HG03175 (cell line): Measurements from ENCODE around the gene DOCK3.
"Not testable (repeated sequence)": the region's sequence is repeated elsewhere in the genome, so short reads cannot be mapped to it uniquely, and the experiment has no call there.

ENCODE experiments used
- ATAC-seq: cut with Tn5 transposase; IDR thresholded peaks from one replicate; pipeline ENCODE4 v1.9.1; 2021; ENCODE audit warnings: mild to moderate bottlenecking, moderate library complexity; ENCODE audit not compliant: unreplicated experiment

DOCK3 gene

GRCh38 chr3:50876947-50877346 lies 202.2 kb downstream of the DOCK3 start:
- no peak for ATAC-seq

GRCh38 chr3:50882733-50883132 lies 208.0 kb downstream of the DOCK3 start:
- not testable (repeated sequence) for ATAC-seq

GRCh38 chr3:50883755-50884154 lies 209.0 kb downstream of the DOCK3 start:
- ATAC-seq, result no peak

DNA sequence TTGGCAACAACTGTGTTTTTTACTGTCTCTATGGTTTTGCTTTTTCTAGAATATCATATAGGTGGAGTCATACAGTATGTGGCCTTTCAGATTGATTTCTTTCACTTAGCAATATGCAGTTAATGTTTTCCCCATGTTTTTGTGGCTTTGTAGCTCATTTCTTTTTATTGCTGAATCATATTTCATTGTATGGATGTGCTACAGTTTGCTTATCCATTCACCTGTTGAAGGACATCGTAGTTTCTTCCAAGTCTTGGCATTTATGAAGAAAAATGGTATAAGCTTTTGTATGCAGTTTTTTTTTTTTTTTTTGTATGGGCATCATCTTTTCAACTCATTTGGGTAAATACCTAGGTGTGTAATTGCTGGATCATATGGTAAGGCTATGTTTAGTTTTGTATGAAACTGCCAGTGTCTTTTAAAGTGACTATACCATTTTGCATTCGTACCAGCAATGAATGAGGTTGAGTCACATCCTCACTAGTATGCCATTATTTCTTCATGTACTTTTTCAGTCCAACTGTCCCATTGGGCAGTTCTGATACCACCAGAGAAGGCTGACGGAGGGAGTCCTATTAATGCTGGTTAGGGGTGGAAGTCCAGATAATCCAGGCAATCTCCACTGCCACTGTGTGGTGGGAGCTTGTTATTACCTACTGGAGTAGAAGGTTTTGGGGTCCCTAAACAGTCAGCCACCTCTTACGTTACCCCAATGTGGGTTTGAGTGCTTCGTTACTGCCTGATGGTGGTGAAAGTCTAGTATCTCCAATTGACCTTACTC lies 210.5 kb downstream of the DOCK3 start:
- no peak for ATAC-seq

- ATAC-seq, result no peak
These were observed 216.1 kb downstream of the DOCK3 start for GRCh38 chr3:50890688-50891344.

GRCh38 chr3:50901097-50901496 lies 226.4 kb downstream of the DOCK3 start:
- ATAC-seq, result not testable (repeated sequence)

- ATAC-seq, result no peak
These were observed 238.0 kb downstream of the DOCK3 start for GRCh38 chr3:50912746-50913145.

- ATAC-seq, result no peak
These were observed 238.5 kb downstream of the DOCK3 start for GRCh38 chr3:50913260-50913659.

DNA sequence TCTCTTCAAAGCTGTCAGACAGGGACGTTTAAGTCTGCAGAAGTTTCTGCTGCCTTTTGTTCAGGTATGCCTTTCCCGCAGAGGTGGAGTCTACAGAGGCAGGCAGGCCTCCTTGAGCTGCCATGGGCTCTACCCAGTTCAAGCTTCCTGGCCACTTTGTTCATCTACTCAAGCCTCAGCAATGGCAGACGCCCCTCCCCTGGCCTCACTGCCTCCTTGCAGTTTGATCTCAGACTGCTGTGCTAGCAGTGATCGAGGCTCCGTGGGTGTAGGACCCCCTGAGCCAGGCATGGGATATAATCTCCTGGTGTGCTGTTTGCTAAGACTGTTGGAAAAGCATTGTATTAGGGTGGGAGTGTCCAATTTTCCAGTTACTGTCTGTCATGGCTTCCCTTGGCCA lies 247.3 kb downstream of the DOCK3 start:
- not testable (repeated sequence) for ATAC-seq

DNA sequence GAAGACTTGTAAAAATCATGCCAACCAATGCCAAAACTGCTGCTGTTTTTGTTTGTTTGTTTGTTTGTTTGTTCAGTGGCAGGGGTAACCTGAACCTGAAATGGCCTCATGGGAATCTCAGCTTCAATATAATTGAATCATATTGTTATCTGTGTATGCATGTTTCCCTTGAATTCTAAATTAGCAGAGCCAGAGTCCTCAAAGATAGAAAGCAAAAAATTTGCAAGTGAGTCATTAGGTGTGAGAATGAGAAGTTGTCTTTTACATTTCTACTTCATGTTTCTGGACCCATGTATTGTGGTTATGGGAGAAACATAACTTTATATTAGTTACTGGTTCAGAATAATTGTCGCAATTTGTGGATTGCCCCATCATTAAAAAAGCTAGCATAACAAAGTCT lies 249.2 kb downstream of the DOCK3 start:
- ATAC-seq, result no peak

- no peak for ATAC-seq
These were observed 249.9 kb downstream of the DOCK3 start for GRCh38 chr3:50924638-50925037.

DNA sequence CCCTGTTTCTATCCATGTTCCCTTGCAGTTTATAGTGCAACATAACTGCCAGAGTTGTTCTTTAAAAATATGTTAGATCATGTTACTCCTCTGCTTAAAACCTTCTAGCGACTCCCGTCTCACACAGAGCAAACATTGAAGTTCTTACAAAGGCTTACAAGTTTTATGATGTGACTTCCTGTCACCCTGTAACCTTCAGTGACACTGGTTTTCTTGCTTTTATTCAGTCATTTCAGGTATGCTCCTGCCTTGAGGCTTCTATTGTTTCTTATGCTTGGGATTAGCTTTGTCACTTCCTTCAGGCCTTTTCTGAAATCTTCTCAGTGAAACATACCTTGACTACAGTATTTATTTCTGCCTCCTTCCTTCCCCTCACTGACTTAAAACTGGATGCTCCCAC lies 252.1 kb downstream of the DOCK3 start:
- ATAC-seq, result no peak

DNA sequence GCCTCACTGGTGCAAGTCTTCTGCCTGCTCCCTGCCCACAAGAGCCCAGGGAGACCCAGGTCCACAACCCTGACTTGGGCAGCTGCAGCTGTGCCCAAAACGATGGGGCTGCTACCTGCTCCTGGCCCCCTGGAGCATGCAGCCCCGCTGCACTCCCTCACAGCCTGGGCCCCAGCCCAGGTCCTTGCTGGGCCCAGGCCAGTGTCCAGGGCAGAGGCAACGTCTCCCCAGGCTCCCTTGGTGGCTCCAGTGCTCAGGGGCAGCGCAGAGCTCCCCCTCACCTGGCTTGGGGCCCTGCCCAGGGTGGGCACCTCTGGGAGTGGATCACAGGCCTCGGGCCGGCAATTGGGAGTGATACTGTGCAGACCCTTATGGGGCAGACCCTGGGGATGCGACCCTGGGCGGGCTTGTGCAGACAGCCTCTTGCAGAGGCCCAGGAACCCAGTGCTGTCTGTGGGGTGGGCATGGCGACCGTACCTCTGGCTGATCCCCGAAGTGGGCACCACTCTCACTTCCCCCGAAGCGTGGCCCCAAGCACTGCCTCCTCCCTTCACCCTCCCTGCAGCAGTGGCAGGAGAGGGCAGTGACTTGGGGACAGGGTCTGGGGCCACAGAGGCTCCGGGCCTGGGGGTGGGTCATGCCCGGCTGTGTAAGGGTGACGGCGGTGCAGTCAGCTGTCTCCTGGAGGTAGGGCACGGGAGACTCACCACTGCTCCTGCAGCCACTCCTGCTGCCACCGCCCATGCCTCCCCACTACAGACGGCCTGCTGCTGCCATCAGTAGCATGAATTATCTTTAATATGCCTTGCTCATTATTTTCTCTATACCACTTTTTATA lies 255.9 kb downstream of the DOCK3 start:
- ATAC-seq, result no peak

GRCh38 chr3:50932918-50933317 lies 258.2 kb downstream of the DOCK3 start:
- not testable (repeated sequence) for ATAC-seq

- no peak for ATAC-seq
These were observed 261.7 kb downstream of the DOCK3 start for GRCh38 chr3:50936389-50936788.

GRCh38 chr3:50947419-50947818 lies 272.7 kb downstream of the DOCK3 start:
- ATAC-seq, result no peak

DNA sequence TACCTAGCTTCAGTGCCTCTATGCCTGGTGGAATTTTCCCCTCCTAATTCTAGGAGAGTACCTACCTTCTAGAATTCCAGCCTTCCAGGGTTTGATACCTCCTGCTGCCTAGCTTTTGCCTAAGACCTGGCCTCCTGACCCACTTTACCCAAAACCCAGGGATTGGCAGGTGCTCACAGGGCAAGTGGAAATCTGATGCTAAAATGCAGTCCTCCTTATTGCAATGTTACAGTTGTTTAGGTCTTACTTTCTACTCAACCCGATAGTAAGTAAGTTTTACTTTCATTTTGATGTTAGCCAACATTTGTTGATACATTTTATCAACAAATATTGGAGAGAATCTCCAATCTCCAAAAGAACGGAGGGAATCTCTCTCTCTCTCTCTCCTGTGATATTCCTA lies 275.9 kb downstream of the DOCK3 start:
- ATAC-seq, result no peak

- no peak for ATAC-seq
These were observed 279.2 kb downstream of the DOCK3 start for GRCh38 chr3:50953825-50954414.

DNA sequence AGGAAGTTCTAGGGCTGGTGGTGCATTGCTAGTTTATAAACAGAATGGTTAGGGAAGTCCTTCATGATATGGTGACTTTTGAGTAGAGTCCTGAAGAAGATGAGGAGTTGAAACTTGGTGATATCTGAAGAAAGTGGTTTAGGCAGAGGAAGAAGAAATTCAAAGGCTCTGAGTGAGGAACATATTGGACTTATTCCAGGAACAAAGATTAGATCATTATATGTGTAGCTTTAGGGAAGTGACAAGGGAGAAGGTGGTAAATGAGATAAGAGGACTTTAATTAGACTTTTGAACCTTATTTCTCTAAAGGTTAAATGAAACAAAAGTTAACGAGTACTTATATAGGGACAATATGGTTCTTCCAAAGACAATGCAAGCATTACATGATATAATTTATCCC lies 286.7 kb downstream of the DOCK3 start:
- no peak for ATAC-seq

DNA sequence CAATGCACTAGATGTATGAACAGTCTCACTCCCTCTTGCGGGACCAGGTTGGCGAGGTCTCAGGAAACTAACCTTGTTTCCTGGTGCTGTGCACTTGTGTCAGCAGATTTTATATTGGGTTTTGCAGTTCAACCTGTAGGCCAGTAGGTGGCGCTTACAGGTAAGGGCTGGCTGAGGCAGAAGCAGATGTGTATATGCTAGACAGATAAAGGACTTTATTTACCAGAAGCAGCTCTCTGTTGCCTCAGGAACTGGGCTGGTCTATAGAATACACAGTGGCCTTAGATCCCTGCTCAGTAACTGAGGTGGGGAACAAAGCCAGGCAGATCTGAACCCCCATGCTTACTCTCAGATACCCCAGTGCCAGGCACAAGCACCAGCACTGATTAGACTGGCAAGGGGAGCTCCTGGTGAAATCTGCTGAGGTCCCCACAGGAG lies 296.8 kb downstream of the DOCK3 start:
- ATAC-seq, result peak; percentile 85

GRCh38 chr3:50972029-50972428 lies 297.3 kb downstream of the DOCK3 start:
- no peak for ATAC-seq
